Forelimb muscle (tissue), 1 donor: ENCODE measurements around the gene QSER1. TPM values are rescaled to one million over a fixed set of nuclear protein-coding genes. Genes with fewer than 3 reads are reported as not detected.
"Not testable (repeated sequence)": the region's sequence is repeated elsewhere in the genome, so short reads cannot be mapped to it uniquely, and the experiment has no call there.

Source experiments
- DNase-seq: peaks from one replicate; pipeline ENCODE4 v3.0.0-alpha.2; 2013; ENCODE audit warnings: low read depth
- polyA plus RNA-seq: library from polyadenylated mRNA; unstranded; fragments of 120-200 nt; gene quantifications from one replicate; pipeline ENCODE4 v1.2.1, GENCODE V29; 2013; ENCODE audit not compliant: insufficient read length

QSER1 gene
- polyA plus RNA-seq, 1 donor = 18.9 TPM

DNA sequence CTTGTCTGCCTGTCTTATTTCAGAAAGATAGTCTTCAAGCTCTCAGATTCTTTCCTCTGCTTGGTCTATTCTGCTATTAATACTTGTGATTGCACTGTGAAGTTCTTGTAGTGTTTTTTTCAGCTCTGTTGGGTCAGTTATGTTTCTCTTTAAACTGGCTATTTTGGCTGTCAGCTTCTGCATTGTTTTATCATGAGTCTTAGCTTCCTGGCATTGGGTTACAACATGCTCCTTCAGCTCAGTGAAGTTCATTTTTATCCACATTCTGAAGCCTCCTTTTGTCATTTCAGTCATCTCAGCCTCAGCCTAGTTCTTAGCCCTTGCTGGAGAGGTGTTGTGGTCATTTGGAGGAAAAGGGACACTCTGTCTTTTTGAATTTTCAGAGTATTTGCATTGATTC, 107.6 kb downstream of the QSER1 start:
- no peak for DNase-seq

- no peak for DNase-seq
These were observed 108.7 kb downstream of the QSER1 start for GRCh38 chr11:33001281-33001680.

DNA sequence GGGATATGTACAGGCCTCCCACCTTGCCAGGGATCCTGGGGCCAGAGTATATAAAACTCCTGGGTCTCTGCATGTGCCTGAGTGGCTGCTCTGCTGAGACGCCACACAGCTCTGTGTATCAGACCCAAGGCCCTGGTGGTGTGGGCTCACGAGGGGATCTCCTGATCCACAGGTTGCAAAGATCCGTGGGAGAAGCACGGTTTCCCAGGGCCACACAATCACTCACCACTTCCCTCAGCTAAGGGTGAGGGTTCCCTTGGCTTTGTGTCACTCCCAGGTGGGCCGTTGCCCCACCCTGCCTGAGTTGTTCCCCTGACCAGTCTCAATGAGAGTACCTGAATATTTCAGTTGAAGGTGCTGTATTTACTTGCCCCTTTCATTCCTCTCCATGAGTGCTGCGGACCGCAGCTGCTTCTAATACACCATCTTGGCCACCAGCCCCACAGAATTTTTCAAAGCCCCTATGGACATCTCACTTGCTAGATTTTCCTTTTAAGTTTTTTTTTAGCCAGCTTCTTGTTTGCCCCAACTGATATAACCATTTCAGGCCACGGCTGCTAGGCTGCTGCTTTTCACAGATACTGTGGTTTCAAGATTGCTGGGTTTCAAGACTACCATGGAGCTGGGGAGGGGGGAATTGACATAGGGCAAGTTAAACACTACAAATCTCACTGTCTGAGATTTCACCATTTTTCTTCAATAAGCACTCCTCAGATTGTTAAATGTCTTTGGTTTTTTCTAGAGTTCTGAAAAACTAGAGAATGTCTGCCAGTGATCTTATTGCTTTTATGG, 109.3 kb downstream of the QSER1 start:
- no peak for DNase-seq

GRCh38 chr11:33005175-33005574, 112.6 kb downstream of the QSER1 start:
- no peak for DNase-seq

DNA sequence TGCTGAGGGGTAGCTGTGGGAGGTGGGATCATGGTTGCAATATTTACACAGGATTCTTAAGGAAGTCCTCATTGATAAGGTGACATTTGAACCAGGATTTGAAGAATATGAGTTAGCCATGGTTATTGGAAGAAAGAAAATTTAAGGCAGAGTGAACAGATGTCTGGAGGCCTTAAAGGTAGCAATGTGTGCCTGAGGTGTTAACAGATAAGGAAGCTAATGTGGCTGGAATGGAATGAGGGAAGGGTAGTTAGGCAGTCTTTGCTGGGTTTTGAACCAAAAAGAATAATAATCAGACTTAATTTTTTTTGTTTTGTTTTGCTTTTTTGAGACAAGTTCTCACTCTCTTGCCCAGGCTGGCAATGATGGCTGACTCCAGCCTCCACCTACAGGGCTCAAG, 113.4 kb downstream of the QSER1 start:
- no peak for DNase-seq

DNA sequence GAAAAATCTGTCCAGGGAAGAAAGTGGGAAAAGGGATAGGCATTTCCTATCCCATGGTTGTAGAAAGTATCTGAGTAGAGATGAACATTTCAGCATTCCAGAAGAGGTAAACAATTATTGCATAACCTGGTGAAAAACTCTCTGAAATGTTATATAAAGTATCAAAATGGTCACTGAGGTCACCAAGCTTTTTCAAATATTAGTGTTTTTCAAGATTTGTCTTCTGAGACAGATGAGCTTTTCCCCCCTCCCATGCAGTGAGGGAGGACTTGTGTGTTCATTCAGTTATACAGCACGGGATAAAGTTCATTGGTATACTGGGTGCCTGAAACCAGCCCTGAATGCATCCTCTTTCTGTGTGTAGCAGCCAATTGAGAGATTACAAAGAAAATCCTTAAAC, 121.1 kb downstream of the QSER1 start:
- DNase-seq = no peak

GRCh38 chr11:33015621-33016551, 123.3 kb downstream of the QSER1 start, which contains the start of gene DEPDC7:
DEPDC7 (plus strand) TSS chr11:33015878; CDS start chr11:33015956, 78 bp downstream.
- peak; percentile 47 for DNase-seq

DNA sequence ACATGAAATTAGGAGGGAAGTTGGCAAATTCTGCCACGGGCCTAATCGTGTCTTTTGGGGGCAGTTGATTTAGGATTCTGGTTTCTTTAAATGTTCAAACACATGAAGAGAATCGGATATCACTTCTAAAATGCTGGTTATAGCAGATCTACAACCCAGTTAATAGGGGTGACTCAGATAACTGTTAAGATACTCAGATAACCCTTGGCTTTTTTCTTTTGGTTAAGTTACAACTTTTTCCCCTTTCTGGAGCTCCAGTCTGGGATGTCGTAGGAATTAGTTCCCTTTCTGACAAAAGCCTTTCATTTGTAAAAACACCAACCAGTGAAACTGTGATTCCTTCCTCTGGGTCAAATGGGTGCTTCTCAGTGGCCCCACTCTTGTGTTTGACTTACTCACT, 124.0 kb downstream of the QSER1 start:
- DNase-seq = no peak

DNA sequence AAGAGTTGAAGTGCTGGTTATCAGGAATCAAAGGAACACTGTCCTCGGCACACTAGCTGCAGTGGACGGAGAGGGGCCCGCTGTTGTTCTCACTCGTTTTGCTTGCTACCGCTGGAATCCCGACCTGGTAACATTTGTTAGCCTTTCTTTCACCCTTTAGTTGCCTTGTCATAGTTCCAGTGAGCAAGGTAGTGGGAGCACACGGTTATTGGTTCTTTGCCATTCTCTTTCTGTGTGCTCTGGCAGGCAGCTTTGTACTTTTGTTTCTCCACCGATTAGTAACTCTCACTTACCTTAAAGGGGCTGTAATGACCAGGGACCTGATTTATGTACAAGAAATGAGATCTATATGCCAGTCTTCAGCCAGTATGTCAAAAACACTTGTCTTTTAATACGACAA, 124.9 kb downstream of the QSER1 start:
- no peak for DNase-seq

- DNase-seq = no peak
These were observed 125.4 kb downstream of the QSER1 start for GRCh38 chr11:33017965-33018364.

- DNase-seq = no peak
These were observed 126.2 kb downstream of the QSER1 start for GRCh38 chr11:33018840-33019239.

DNA sequence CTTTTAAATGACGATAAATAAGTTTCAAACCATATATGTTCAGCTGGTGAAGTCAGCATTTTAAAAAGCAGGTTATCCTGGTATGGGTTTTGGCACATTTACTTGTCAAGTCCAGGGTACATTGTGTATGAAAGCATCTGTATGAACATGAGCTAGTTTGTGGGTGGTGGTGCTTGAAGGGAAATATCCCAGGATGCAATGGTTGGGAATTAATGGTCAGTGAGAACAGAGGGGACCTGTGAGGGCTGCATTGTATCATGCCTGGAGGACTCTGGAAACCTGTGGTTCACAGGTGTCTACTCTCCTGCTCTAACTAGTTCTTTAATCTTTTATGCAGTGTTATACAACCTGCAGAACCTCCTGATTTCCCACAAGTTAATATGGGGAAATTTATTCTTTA, 128.9 kb downstream of the QSER1 start:
- DNase-seq = no peak

DNA sequence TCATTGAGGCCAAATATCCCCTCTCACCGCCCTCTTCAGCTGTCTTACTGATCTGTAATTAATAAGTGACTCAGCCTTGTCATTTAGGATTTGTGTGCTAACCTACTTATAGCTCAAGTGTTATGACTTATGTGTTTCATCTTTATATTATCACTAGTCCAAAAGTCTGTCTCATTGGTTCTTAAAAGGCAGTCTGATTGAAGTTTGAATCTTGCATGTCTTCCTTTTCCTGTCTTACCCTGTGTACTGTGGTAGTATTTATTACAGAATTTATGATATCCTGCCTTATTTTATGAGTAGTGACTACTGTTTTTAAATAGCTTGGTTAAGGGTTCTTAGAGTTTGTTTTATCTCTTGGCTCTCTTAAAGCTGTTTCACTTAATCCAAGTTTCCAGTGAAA, 129.3 kb downstream of the QSER1 start:
- DNase-seq = no peak

GRCh38 chr11:33025339-33025722, 132.7 kb downstream of the QSER1 start:
- no peak for DNase-seq

GRCh38 chr11:33027233-33027632, 134.6 kb downstream of the QSER1 start:
- DNase-seq = no peak

- DNase-seq = no peak
These were observed 135.4 kb downstream of the QSER1 start for GRCh38 chr11:33027846-33028536.

DNA sequence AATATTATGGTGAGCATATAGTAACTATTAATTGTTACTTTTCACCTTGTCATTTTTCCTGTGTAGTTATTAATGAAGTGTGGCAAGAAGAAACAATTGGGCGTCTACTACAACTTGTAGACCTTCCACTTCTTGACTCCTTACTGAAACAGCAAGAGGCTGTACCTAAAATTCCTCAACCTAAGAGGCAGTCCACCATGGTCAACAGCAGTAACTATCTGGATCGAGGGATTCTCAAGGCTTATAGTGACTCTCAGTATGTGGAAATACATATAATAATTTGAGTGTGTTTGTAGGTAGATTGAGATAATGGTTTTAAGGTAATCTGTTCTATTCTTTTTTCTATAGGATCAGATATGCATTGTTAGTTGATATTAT, 135.9 kb downstream of the QSER1 start:
- DNase-seq = no peak

DNA sequence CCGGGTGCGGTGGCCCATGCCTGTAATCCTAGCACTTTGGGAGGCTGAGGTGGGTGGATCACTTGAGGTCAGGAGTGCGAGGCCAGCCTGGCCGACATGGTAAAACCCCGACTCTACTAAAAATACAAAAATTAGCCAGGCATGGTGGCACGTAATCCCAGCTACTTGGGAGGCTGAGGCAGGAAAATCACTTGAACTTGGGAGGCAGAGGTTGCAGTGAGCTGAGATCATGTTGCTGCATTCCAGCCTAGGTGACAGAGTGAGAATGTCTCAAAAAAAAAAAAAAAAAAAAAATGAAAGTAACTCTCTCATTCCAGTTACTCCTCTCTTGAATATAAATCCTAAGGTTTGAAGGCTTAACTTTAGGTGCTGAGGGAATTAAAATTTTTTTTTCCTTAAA, 136.6 kb downstream of the QSER1 start:
- not testable (repeated sequence) for DNase-seq
